DOHH2 (cell line): ENCODE results near the gene MMP23B.
"Not testable (repeated sequence)": the region's sequence is repeated elsewhere in the genome, so short reads cannot be mapped to it uniquely, and the experiment has no call there.

Experiments
- H3F3A ChIP-seq: fragments of 200-600 bp; sonication (generic), shearing (Covaris generic); 2 replicates; pipeline ENCODE4 v1.6.0; 2016; ENCODE audit warnings: antibody characterized with exemption, mild to moderate bottlenecking; ENCODE audit not compliant: control insufficient read depth, insufficient read depth
- H3K27ac ChIP-seq: fragments of 200-600 bp; sonication (generic); 2 replicates; pipeline ENCODE4 v1.5.1; 2014; ENCODE audit warnings: low read depth, mild to moderate bottlenecking, low read length, moderate library complexity
- H3K27me3 ChIP-seq: fragments of 200-600 bp; sonication (generic); 2 replicates; pipeline ENCODE4 v1.6.1; 2014; ENCODE audit warnings: mild to moderate bottlenecking, low read length, mixed read lengths; ENCODE audit not compliant: control insufficient read depth
- H3K36me3 ChIP-seq: fragments of 200-600 bp; sonication (generic); 2 replicates; pipeline ENCODE4 v1.6.1; 2014; ENCODE audit warnings: mild to moderate bottlenecking, low read length, moderate library complexity, mixed read lengths; ENCODE audit not compliant: control insufficient read depth
- H3K4me1 ChIP-seq: fragments of 200-600 bp; sonication (generic); 2 replicates; pipeline ENCODE4 v1.6.1; 2014; ENCODE audit warnings: mild to moderate bottlenecking, low read length, mixed read lengths; ENCODE audit not compliant: control insufficient read depth
- H3K4me2 ChIP-seq: fragments of 200-600 bp; sonication (generic); 2 replicates; pipeline ENCODE4 v1.6.0; 2014; ENCODE audit warnings: mild to moderate bottlenecking, low read length, moderate library complexity
- H3K4me3 ChIP-seq: fragments of 200-600 bp; sonication (generic); 2 replicates; pipeline ENCODE4 v1.5.1; 2014; ENCODE audit warnings: mild to moderate bottlenecking, low read length, mixed read lengths
- H3K79me2 ChIP-seq: fragments of 200-600 bp; sonication (generic); 2 replicates; pipeline ENCODE4 v1.6.1; 2014; ENCODE audit warnings: mild to moderate bottlenecking, low read length, mixed read lengths; ENCODE audit not compliant: control insufficient read depth
- H3K9me2 ChIP-seq: fragments of 200-600 bp; sonication (generic); replicated peaks from 2 replicates; pipeline ENCODE4 v1.6.1; 2014; ENCODE audit warnings: mild to moderate bottlenecking, low read length, mixed read lengths; ENCODE audit not compliant: control insufficient read depth
- H3K9me3 ChIP-seq: fragments of 200-600 bp; sonication (generic); 2 replicates; pipeline ENCODE4 v1.6.1; 2014; ENCODE audit warnings: antibody characterized with exemption, low read length, mixed read lengths; ENCODE audit not compliant: control insufficient read depth, insufficient read depth
- H4K20me1 ChIP-seq: fragments of 200-600 bp; sonication (generic); 2 replicates; pipeline ENCODE4 v1.6.0; 2014; ENCODE audit warnings: low read depth, mild to moderate bottlenecking, antibody characterized with exemption, low read length, moderate library complexity; ENCODE audit not compliant: control insufficient read depth, insufficient read depth
- EZH2phosphoT487 ChIP-seq: fragments of 200-600 bp; sonication (generic); IDR thresholded peaks from 2 replicates; pipeline ENCODE4 v1.6.1; 2017; ENCODE audit warnings: borderline replicate concordance, mild to moderate bottlenecking, antibody characterized with exemption, low read length, moderate library complexity, mixed read lengths
- TF ChIP-seq, protein P1 (sequence below): fragments of 200-600 bp; sonication (generic); IDR thresholded peaks from one replicate; pipeline ENCODE4 v1.5.1; 2014; ENCODE audit warnings: antibody characterized with exemption, mild to moderate bottlenecking, low read depth, low read length; ENCODE audit not compliant: poor library complexity, severe bottlenecking

Gene MMP23B

DNA sequence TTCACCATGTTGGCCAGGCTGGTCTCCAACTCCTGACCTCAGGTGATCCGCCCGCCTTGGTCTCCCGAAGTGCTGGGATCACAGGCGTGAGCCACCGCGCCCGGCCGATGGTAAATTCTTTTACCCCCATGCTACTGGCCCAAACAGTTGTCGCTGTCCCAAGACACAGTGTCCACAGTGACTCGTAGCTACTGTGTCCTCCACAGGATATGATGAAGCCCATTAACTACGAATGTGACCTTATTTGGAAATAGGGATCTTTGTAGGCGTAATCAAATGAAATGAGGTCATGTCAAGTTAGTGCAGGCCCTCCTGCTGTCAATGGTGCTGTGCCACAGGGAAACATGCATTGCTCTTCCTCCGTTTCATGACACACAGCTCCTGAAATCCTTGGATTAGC lies 40.5 kb upstream of the MMP23B start:
- no peak for TF ChIP-seq EZH2phosphoT487
- TF ChIP-seq, protein P1, sequence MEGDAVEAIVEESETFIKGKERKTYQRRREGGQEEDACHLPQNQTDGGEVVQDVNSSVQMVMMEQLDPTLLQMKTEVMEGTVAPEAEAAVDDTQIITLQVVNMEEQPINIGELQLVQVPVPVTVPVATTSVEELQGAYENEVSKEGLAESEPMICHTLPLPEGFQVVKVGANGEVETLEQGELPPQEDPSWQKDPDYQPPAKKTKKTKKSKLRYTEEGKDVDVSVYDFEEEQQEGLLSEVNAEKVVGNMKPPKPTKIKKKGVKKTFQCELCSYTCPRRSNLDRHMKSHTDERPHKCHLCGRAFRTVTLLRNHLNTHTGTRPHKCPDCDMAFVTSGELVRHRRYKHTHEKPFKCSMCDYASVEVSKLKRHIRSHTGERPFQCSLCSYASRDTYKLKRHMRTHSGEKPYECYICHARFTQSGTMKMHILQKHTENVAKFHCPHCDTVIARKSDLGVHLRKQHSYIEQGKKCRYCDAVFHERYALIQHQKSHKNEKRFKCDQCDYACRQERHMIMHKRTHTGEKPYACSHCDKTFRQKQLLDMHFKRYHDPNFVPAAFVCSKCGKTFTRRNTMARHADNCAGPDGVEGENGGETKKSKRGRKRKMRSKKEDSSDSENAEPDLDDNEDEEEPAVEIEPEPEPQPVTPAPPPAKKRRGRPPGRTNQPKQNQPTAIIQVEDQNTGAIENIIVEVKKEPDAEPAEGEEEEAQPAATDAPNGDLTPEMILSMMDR, result no peak

DNA sequence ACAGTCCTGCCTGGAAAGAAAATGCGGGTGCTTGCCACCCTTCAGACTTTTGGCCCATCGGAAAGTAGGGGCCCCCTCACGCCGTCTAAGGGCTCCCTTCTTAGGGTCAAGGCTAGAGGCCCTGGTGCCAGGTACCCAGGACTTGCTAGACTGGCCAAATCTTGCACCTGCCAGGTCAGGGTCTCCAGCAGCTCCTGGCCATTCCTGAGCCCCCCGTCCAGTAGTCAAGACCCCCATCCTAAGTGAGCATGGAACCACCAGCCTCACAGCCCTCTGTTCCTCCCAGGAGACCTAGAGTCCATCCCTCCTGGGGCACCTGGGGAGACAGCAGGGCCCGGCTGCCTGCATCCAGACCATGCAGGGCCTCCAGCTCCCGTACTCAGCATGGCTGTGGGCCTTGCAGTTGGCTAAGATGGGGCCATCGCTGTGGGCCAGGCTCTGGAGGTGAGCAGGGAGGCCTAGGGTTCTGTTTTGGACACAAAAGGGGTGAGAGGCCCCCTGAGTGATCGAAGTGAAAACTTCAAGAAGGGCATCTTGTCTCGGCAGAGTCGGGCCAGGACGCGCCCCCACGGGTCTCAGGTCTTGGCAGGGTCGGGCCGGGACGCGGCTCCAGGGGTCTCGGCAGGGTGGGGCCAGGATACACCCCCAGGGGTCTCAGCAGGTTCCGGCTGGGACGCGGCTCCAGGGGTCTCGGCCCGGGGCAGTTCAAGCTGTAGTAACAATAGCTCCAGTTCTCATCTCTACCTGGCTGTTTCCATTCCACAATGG lies 38.0 kb upstream of the MMP23B start:
- H3K9me2 ChIP-seq, result no peaks in the 10 kb centered on the region
- TF ChIP-seq, protein P1, result no peak
- TF ChIP-seq EZH2phosphoT487, result no peak

More for the DNA sequence above, 40.5 kb upstream of the MMP23B start:
- Histone ChIP-seq H4K20me1 (no peaks in the 10 kb centered on the region), H3K27ac (no peak overlapping the region), H3K9me2 (no peaks in the 10 kb centered on the region), H3F3A (no peaks in the 10 kb centered on the region), H3K36me3 (no peaks in the 10 kb centered on the region), H3K9me3 (no peaks in the 10 kb centered on the region), H3K4me1 (peaks cover 11% of the 10 kb centered on the region), H3K4me3 (no peak overlapping the region), H3K27me3 (peaks cover 6% of the 10 kb centered on the region), H3K79me2 (no peaks in the 10 kb centered on the region), H3K4me2 (0 out of 2 replicates have a peak overlapping the region, but pooled peaks have one; percentile 19)

DNA sequence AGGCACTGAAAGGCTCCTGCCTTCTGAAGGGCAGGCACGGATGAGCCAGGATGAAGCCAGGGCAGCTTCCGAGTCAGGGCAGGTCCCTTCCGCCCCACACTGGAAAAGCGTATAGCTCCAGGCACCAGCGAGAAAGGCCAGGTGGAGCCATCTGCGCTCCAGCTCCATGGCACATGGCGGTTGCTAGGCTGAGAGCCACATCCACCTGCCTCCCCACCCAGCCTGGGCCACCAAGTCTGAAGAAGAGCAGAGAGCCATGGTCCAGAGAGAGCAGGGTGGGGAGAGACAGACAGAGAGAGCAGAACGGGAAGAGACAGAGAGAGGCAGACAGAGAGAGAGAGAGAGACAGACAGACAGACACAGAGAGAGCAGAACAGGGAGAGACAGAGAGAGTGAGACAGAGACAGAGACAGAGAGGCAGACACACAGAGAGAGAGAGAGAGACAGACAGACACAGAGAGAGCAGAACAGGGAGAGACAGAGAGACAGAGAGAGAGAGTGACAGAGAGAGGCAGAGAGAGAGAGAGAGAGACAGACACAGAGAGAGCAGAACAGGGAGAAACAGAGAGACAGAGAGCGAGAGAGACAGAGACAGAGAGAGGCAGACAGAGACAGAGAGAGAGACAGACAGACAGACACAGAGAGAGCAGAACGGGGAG lies 37.2 kb upstream of the MMP23B start:
- Histone ChIP-seq H4K20me1 (0 out of 2 replicates have a peak, but pooled peaks cover 3% of the 10 kb centered on the region), H3K27me3 (peaks cover 24% of the 10 kb centered on the region), H3K27ac (no peak overlapping the region)

More for the DNA sequence above, 38.0 kb upstream of the MMP23B start:
- H3F3A ChIP-seq, result no peaks in the 10 kb centered on the region
- no peaks in the 10 kb centered on the region for H3K79me2 ChIP-seq
- no peak overlapping the region for H3K4me3 ChIP-seq
- no peaks in the 10 kb centered on the region for H3K9me3 ChIP-seq
- no peak overlapping the region for H3K4me2 ChIP-seq
- H3K36me3 ChIP-seq, result no peaks in the 10 kb centered on the region
- no peak overlapping the region for H3K27ac ChIP-seq
- H4K20me1 ChIP-seq, result 0 out of 2 replicates have a peak, but pooled peaks cover 3% of the 10 kb centered on the region
- H3K27me3 ChIP-seq, result peaks cover 21% of the 10 kb centered on the region
- H3K4me1 ChIP-seq, result peaks cover 19% of the 10 kb centered on the region

DNA sequence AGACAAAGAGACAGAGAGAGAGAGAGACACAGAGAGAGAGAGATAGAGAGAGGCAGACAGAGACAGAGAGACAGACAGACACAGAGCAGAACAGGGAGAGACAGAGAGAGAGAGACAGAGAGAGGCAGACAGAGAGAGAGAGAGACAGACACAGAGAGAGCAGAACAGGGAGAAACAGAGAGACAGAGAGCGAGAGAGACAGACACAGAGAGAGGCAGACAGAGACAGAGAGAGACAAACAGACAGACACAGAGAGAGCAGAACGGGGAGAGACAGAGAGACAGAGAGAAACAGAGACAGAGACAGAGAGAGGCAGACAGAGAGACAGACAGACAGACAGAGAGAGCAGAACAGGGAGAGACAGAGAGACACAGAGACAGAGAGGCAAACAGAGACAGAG lies 36.6 kb upstream of the MMP23B start:
- not testable (repeated sequence) for H3K27ac ChIP-seq, H3K79me2 ChIP-seq, H3K4me2 ChIP-seq, H3K9me2 ChIP-seq, H4K20me1 ChIP-seq, H3F3A ChIP-seq, H3K36me3 ChIP-seq, H3K4me3 ChIP-seq, H3K9me3 ChIP-seq
- Histone ChIP-seq H3K27me3 (peaks cover 26% of the 10 kb centered on the region), H3K4me1 (peaks cover 13% of the 10 kb centered on the region)

More for the DNA sequence above, 37.2 kb upstream of the MMP23B start:
- H3K79me2 ChIP-seq, result no peaks in the 10 kb centered on the region
- H3K9me3 ChIP-seq, result no peaks in the 10 kb centered on the region
- no peaks in the 10 kb centered on the region for H3K36me3 ChIP-seq
- H3F3A ChIP-seq, result no peaks in the 10 kb centered on the region
- no peaks in the 10 kb centered on the region for H3K9me2 ChIP-seq
- H3K4me3 ChIP-seq, result no peak overlapping the region
- H3K4me2 ChIP-seq, result no peak overlapping the region
- TF ChIP-seq EZH2phosphoT487, result no peak
- TF ChIP-seq, protein P1, result no peak
- peaks cover 14% of the 10 kb centered on the region for H3K4me1 ChIP-seq
